HG02678 (cell line): ENCODE data around the gene TMEM221.

ENCODE experiments used
- ATAC-seq: cut with Tn5 transposase; IDR thresholded peaks from one replicate; pipeline ENCODE4 v1.9.1; 2021; ENCODE audit warnings: mild to moderate bottlenecking, moderate library complexity; ENCODE audit not compliant: unreplicated experiment

The TMEM221 gene

GRCh38 chr19:17445526-17446165 is 2.8 kb downstream of the TMEM221 start:
- ATAC-seq: no peak

GRCh38 chr19:17441241-17442021 is 7.0 kb downstream of the TMEM221 start:
- ATAC-seq: no peak

- no peak for ATAC-seq
Observed at GRCh38 chr19:17436874-17437267, 11.6 kb downstream of the TMEM221 start.

GRCh38 chr19:17436094-17436873 is 12.2 kb downstream of the TMEM221 start:
- ATAC-seq: no peak

- ATAC-seq: no peak
Observed at GRCh38 chr19:17435218-17435617, 13.2 kb downstream of the TMEM221 start.

- ATAC-seq: no peak
Observed at GRCh38 chr19:17431417-17431816, 17.1 kb downstream of the TMEM221 start.

GRCh38 chr19:17429641-17430113 is 18.8 kb downstream of the TMEM221 start:
- no peak for ATAC-seq

- no peak for ATAC-seq
Observed at GRCh38 chr19:17424743-17425365, 23.6 kb downstream of the TMEM221 start.

GRCh38 chr19:17423429-17424208 is 24.8 kb downstream of the TMEM221 start:
- no peak for ATAC-seq

GRCh38 chr19:17421942-17422341 is 26.5 kb downstream of the TMEM221 start:
- no peak for ATAC-seq

GRCh38 chr19:17420475-17420924 is 28.0 kb downstream of the TMEM221 start:
- peak; percentile 13 for ATAC-seq

GRCh38 chr19:17419621-17420474 is 28.6 kb downstream of the TMEM221 start, which contains the start of gene MVB12A:
TSS of gene MVB12A (plus strand) at chr19:17420047. CDS start at chr19:17420136, 89 bp downstream.
- peak; percentile 83 for ATAC-seq

- no peak for ATAC-seq
Observed at GRCh38 chr19:17419154-17419620, 29.3 kb downstream of the TMEM221 start.

GRCh38 chr19:17418710-17419109 is 29.8 kb downstream of the TMEM221 start:
- ATAC-seq: no peak

- ATAC-seq: no peak
Observed at GRCh38 chr19:17415121-17415520, 33.3 kb downstream of the TMEM221 start.

GRCh38 chr19:17414097-17414496 is 34.4 kb downstream of the TMEM221 start:
- no peak for ATAC-seq

GRCh38 chr19:17411801-17412200 is 36.7 kb downstream of the TMEM221 start:
- ATAC-seq: no peak

- no peak for ATAC-seq
Observed at GRCh38 chr19:17409990-17410389, 38.5 kb downstream of the TMEM221 start.

- ATAC-seq: no peak
Observed at GRCh38 chr19:17406887-17407196, 41.6 kb downstream of the TMEM221 start.
